ENCODE measurements around the gene SECISBP2. TPM values are rescaled to one million over a fixed set of nuclear protein-coding genes. Genes with fewer than 3 reads are reported as not detected.
"Not testable (repeated sequence)": the region's sequence is repeated elsewhere in the genome, so short reads cannot be mapped to it uniquely, and the experiment has no call there.

Gene SECISBP2, protein sequence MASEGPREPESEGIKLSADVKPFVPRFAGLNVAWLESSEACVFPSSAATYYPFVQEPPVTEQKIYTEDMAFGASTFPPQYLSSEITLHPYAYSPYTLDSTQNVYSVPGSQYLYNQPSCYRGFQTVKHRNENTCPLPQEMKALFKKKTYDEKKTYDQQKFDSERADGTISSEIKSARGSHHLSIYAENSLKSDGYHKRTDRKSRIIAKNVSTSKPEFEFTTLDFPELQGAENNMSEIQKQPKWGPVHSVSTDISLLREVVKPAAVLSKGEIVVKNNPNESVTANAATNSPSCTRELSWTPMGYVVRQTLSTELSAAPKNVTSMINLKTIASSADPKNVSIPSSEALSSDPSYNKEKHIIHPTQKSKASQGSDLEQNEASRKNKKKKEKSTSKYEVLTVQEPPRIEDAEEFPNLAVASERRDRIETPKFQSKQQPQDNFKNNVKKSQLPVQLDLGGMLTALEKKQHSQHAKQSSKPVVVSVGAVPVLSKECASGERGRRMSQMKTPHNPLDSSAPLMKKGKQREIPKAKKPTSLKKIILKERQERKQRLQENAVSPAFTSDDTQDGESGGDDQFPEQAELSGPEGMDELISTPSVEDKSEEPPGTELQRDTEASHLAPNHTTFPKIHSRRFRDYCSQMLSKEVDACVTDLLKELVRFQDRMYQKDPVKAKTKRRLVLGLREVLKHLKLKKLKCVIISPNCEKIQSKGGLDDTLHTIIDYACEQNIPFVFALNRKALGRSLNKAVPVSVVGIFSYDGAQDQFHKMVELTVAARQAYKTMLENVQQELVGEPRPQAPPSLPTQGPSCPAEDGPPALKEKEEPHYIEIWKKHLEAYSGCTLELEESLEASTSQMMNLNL
- total RNA-seq (100 to 1,000 TPM in 2 of 5 donors, 10 to 100 TPM in 3; 78.8 to 132 (median 87.5) TPM), total RNA-seq (71.7 to 219 (median 156) reads per million in 29 experiments)
- 82.9 TPM for total RNA-seq (2013)

DNA sequence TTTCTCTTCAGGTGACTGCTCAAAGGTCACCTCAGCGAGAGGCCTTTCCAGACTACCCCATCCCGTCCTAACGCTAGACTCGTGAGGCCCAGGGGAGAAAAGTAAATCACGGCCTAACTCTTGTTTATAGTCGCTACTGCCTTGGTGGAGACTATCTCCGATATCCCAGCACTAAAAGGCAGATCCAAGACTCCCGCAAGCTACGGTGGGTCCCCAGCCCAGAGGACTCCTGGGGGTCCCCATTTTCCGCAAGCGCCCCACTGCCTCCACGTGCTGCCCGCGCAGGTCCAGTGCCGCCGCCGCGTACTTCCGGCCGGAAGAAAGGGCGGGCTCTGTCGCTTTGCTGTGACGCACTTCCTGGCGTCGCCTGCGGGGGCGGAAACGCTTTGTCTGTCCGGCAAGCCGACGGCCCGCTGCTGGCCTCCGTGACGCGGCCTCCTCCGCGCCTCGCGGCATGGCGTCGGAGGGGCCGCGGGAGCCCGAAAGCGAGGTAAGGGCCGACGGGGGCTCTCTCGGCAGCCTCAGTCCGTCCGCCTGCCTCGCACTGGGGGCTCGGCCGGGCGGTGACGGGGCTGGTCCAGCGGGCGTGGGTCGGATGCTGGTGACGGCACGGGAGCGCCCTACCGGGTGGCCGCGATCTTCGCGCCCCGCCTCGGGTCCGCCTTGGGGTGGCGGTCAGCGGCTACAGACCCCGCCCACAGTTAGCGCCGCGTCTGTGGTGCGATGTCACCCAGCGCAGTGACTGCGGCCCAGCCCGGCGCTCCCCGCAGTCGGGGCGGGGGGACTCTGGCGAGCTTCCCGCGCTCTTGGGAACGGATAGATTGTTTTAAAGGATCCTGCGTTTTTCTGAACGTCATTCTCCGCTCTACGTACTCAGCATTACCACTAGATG is at the start of gene SECISBP2:
Gene SECISBP2, plus strand, starts transcription at position 378 of the 892 bp plus-strand sequence. Its CDS starts 77 bp downstream, at position 455.
- peaks cover 12% of the 10 kb centered on the region for H3K36me3 Mint-ChIP-seq
- ATAC-seq (replicated peaks in 1 of 4) (peak; percentile 88 to 92 (median 90)), DNase-seq (peak; percentile 81 to 96 (median 89))
- ChIA-PET POLR2A (interaction anchor here in 1 of 2 donors (0.6 kb wide), 1 partner anchor 10 kb away, joined by 3 read pairs; no protein-coding TSS in a partner anchor), CTCF (interaction anchor here (0.6 to 1.0 kb wide), 4 partner anchors 8 to 285 kb away, joined by 3 to 5 read pairs (median 4); no protein-coding TSS in a partner anchor)
- H3K27me3 Mint-ChIP-seq: no peaks in the 10 kb centered on the region
- under 1% methylated on average over 82 of the region's 91 CpGs for WGBS (ENCODE audit: insufficient coverage)
- peak within 1 kb of the TSS; percentile 80 to 91 (median 84) for H3K4me3 Mint-ChIP-seq
- H3K4me3 ChIP-seq (ENCODE audit: control insufficient read depth in 1 of 2, extremely low read depth in 1 of 2, low read length in 1 of 2): peak within 1 kb of the TSS; percentile 74 to 77
- no peaks in the 10 kb centered on the region for H3K9me3 ChIP-seq
- no peaks in the 10 kb centered on the region for H3K27me3 ChIP-seq (replicated peaks in 1 of 2; ENCODE audit: control insufficient read depth in 2 of 2, extremely low read depth in 1 of 2, insufficient read depth in 2 of 2, low read length in 1 of 2)
- H3K4me1 Mint-ChIP-seq: peaks cover 54 to 67% (median 61%) of the 10 kb centered on the region in 3 donors
- peak within 1 kb of the TSS; percentile 91 to 99 for H3K27ac Mint-ChIP-seq
- peaks cover 22% of the 10 kb centered on the region in 2 experiments for H3K4me1 ChIP-seq (ENCODE audit: control insufficient read depth in 1 of 2, extremely low read depth in 1 of 2, insufficient read depth in 2 of 2, low read length in 2 of 2)
- H3K9me3 Mint-ChIP-seq: no peaks in the 10 kb centered on the region
- H3K27ac ChIP-seq (ENCODE audit: low read length): peak within 1 kb of the TSS; percentile 94
- H3K36me3 ChIP-seq (ENCODE audit: control insufficient read depth in 2 of 2, extremely low read depth in 1 of 2, insufficient read depth in 1 of 2, low read length in 1 of 2): peaks cover 0 to 15% of the 10 kb centered on the region in 2 donors

DNA sequence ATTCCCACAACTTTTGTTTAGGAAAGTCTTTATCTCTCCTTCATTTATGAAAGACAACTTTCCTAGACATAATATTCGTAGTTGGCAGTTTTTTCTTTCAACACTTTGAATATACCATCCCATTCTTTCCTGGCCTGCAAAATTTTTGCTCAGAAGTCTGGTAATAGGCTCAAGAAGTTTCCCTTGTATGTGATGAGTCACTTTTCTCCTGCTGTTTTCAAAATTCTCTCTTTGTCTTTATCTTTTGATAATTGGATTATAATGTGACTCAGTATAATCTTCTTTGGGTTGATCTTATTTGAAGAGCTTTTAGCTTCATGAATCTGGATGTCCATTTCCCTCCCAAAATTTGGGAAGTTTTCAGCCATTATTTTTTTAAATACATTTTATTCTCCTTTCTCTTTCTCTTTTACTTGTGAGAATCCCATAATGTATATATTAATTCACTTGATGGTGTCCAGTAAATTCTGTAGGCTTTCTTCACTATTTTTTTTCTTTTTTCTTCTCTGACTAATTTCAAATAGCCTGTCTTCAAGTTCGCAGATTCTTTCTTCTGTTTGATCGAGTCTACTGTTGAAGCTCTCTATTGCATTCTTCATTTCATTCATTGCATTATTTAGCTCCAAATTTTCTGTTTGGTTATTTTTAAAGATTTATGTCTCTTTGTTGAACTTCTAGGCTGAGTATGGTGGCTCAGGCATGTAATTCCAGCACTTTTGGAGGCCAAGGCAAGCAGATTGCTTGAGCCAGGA is 44.6 kb upstream of the SECISBP2 start:
- no peak for ATAC-seq (replicated peaks in 1 of 4)
- Mint-ChIP-seq H3K36me3 (peaks cover 20% of the 10 kb centered on the region), H3K27me3 (peaks cover 8 to 11% of the 10 kb centered on the region in 2 donors), H3K9me3 (peaks cover 14 to 35% (median 16%) of the 10 kb centered on the region in 3 donors), H3K4me3 (no peak overlapping the region), H3K27ac (no peak overlapping the region), H3K4me1 (peaks cover 14 to 17% (median 15%) of the 10 kb centered on the region in 3 donors)
- no peaks in the 10 kb centered on the region for H3K36me3 ChIP-seq (ENCODE audit: control insufficient read depth in 2 of 2, extremely low read depth in 1 of 2, insufficient read depth in 1 of 2, low read length in 1 of 2)
- POLR2A ChIA-PET: no interaction called here
- no peaks in the 10 kb centered on the region for H3K27me3 ChIP-seq (replicated peaks in 1 of 2; ENCODE audit: control insufficient read depth in 2 of 2, extremely low read depth in 1 of 2, insufficient read depth in 2 of 2, low read length in 1 of 2)
- H3K4me3 ChIP-seq (ENCODE audit: control insufficient read depth in 1 of 2, extremely low read depth in 1 of 2, low read length in 1 of 2): no peak overlapping the region
- CTCF ChIA-PET: no interaction called here
- H3K9me3 ChIP-seq: peaks cover 2% of the 10 kb centered on the region
- H3K27ac ChIP-seq (ENCODE audit: low read length): no peak overlapping the region
- no peak for DNase-seq
- peaks cover 11 to 12% of the 10 kb centered on the region in 2 experiments for H3K4me1 ChIP-seq (ENCODE audit: control insufficient read depth in 1 of 2, extremely low read depth in 1 of 2, insufficient read depth in 2 of 2, low read length in 2 of 2)
- no CpG with 5 or more reads among the region's 3 CpGs for WGBS (ENCODE audit: insufficient coverage)

DNA sequence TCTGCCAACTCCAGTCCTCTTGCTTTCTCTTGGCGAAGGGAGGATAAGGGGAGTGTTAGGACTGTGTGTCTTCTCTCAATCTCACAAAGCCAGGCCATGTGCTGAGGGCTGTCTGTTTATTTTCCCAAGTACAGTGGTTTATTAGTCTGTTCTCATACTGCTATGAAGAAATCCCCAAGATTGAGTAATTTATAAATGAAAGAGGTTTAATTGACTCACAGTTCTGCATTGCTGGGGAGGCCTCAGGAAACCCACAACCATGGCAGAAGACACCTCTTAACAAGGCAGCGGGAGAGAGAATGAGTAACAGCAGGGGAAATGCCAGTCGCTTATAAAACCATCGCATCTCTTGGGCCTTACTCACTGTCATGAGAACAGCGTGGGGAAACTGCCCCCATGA is 43.5 kb upstream of the SECISBP2 start:
- CTCF ChIA-PET: no interaction called here
- Histone ChIP-seq H3K36me3 (ENCODE audit: control insufficient read depth in 2 of 2, extremely low read depth in 1 of 2, insufficient read depth in 1 of 2, low read length in 1 of 2) (no peaks in the 10 kb centered on the region), H3K9me3 (peaks cover 2% of the 10 kb centered on the region), H3K4me1 (ENCODE audit: control insufficient read depth in 1 of 2, extremely low read depth in 1 of 2, insufficient read depth in 2 of 2, low read length in 2 of 2) (peaks cover 13 to 18% of the 10 kb centered on the region in 2 experiments), H3K27ac (ENCODE audit: low read length) (no peak overlapping the region), H3K4me3 (ENCODE audit: control insufficient read depth in 1 of 2, extremely low read depth in 1 of 2, low read length in 1 of 2) (no peak overlapping the region), H3K27me3 (replicated peaks in 1 of 2; ENCODE audit: control insufficient read depth in 2 of 2, extremely low read depth in 1 of 2, insufficient read depth in 2 of 2, low read length in 1 of 2) (no peaks in the 10 kb centered on the region)
- Mint-ChIP-seq H3K4me3 (no peak overlapping the region), H3K36me3 (peaks cover 20% of the 10 kb centered on the region), H3K27ac (no peak overlapping the region), H3K9me3 (peaks cover 14 to 35% (median 16%) of the 10 kb centered on the region in 3 donors), H3K27me3 (peaks cover 8 to 11% of the 10 kb centered on the region in 2 donors), H3K4me1 (peaks cover 19 to 26% (median 23%) of the 10 kb centered on the region in 3 donors)
- WGBS (ENCODE audit: insufficient coverage): no CpG with 5 or more reads among the region's 5 CpGs
- POLR2A ChIA-PET: no interaction called here
- ATAC-seq (replicated peaks in 1 of 4) (no peak), DNase-seq (no peak)

DNA sequence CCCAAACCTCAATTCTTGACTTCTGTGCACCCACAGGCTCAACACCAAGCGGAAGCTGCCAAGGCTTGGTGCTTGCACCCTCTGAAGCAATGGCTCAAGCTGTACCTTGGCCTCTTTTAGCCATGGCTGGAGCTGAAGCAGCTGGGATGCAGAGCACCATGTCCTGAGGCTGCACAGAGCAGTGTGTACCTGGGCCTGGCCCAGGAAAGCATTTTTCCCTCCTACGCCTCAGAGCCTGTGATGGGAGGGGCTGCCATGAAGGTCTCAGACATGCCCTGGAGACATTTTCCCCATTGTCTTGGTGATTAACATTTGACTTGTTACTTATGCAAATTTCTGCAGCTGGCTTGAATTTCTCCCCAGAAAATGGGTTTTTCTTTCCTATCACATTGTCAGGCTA is 42.3 kb upstream of the SECISBP2 start:
- H3K9me3 Mint-ChIP-seq: peaks cover 14 to 35% (median 16%) of the 10 kb centered on the region in 3 donors
- H3K27me3 Mint-ChIP-seq: peaks cover 8 to 11% of the 10 kb centered on the region in 2 donors
- H3K27ac ChIP-seq (ENCODE audit: low read length); H3K36me3 ChIP-seq (ENCODE audit: control insufficient read depth in 2 of 2, extremely low read depth in 1 of 2, insufficient read depth in 1 of 2, low read length in 1 of 2); H3K4me3 ChIP-seq (ENCODE audit: control insufficient read depth in 1 of 2, extremely low read depth in 1 of 2, low read length in 1 of 2); CTCF ChIA-PET; POLR2A ChIA-PET; H3K4me3 Mint-ChIP-seq; H3K9me3 ChIP-seq; H3K27ac Mint-ChIP-seq; H3K27me3 ChIP-seq (replicated peaks in 1 of 2; ENCODE audit: control insufficient read depth in 2 of 2, extremely low read depth in 1 of 2, insufficient read depth in 2 of 2, low read length in 1 of 2); DNase-seq; ATAC-seq (replicated peaks in 1 of 4): not testable (repeated sequence)
- 100% methylated on average over 1 of the region's 2 CpGs for WGBS (ENCODE audit: insufficient coverage)
- peaks cover 13 to 18% of the 10 kb centered on the region in 2 experiments for H3K4me1 ChIP-seq (ENCODE audit: control insufficient read depth in 1 of 2, extremely low read depth in 1 of 2, insufficient read depth in 2 of 2, low read length in 2 of 2)
- peaks cover 20% of the 10 kb centered on the region for H3K36me3 Mint-ChIP-seq
- peaks cover 19 to 28% (median 24%) of the 10 kb centered on the region in 3 donors for H3K4me1 Mint-ChIP-seq

DNA sequence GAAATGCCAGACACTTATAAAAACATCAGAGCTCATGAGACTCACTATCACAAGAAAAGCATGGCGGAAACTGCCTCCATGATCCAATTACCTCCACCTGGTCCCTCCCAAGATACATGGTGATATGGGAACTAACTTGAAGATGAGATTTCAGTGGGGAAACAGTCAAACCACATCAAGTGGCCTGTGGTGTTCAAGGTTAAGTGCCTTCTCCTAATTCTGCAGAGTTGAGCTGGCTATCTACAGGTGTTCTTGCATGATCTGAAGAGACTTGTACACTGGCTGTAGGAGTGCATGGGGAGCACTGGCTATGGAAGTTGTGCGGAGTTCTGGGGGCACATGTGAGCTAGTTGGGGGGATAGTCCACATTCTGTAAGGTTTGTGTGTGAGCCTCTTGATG is 41.3 kb upstream of the SECISBP2 start:
- Mint-ChIP-seq H3K4me1 (peaks cover 19 to 30% (median 24%) of the 10 kb centered on the region in 3 donors), H3K27me3 (peaks cover 4 to 6% of the 10 kb centered on the region in 2 donors), H3K27ac (peak overlapping the region; percentile 34 to 71), H3K9me3 (peaks cover 14 to 28% (median 16%) of the 10 kb centered on the region in 3 donors), H3K36me3 (peaks cover 16% of the 10 kb centered on the region), H3K4me3 (peak overlapping the region in 2 of 3 donors; percentile 28 to 37)
- no peaks in the 10 kb centered on the region for H3K36me3 ChIP-seq (ENCODE audit: control insufficient read depth in 2 of 2, extremely low read depth in 1 of 2, insufficient read depth in 1 of 2, low read length in 1 of 2)
- H3K27ac ChIP-seq (ENCODE audit: low read length): no peak overlapping the region
- H3K9me3 ChIP-seq: peaks cover 2% of the 10 kb centered on the region
- peak in 2 of 4 experiments; percentile 26 to 30 for ATAC-seq (replicated peaks in 1 of 4)
- no peak overlapping the region for H3K4me3 ChIP-seq (ENCODE audit: control insufficient read depth in 1 of 2, extremely low read depth in 1 of 2, low read length in 1 of 2)
- DNase-seq: peak in 1 of 35 experiments; percentile 7
- ChIA-PET POLR2A (no interaction called here), CTCF (no interaction called here)
- WGBS (ENCODE audit: insufficient coverage): no CpG with 5 or more reads among the region's 2 CpGs
- H3K4me1 ChIP-seq (ENCODE audit: control insufficient read depth in 1 of 2, extremely low read depth in 1 of 2, insufficient read depth in 2 of 2, low read length in 2 of 2): peaks cover 14 to 18% of the 10 kb centered on the region in 2 experiments
- H3K27me3 ChIP-seq (replicated peaks in 1 of 2; ENCODE audit: control insufficient read depth in 2 of 2, extremely low read depth in 1 of 2, insufficient read depth in 2 of 2, low read length in 1 of 2): no peaks in the 10 kb centered on the region
